LNCaP clone FGC (cell line): ENCODE data around the gene RIIAD1.
A peak's percentile ranks its signal among the peaks of the same experiment; 100 is the strongest.

Source experiments
- DNase-seq: peaks from one replicate; pipeline ENCODE4 v3.0.0-alpha.2; 2011; ENCODE audit warnings: low read depth
- H3K4me3 ChIP-seq: 2 replicates; pipeline ENCODE4 v1.5.1; 2011; ENCODE audit warnings: mild to moderate bottlenecking, low read depth, low read length, control low read depth
- CTCF ChIP-seq: IDR thresholded peaks from 2 replicates; pipeline ENCODE4 v1.5.1; 2012; ENCODE audit warnings: mild to moderate bottlenecking; ENCODE audit not compliant: control insufficient read depth, insufficient read depth; ENCODE audit errors: extremely low read depth

Gene RIIAD1

GRCh38 chr1:151686561-151686960 is 34.8 kb upstream of the RIIAD1 start:
- H3K4me3 ChIP-seq: no peak overlapping the region
- TF ChIP-seq CTCF: no peak
- no peak for DNase-seq

DNA sequence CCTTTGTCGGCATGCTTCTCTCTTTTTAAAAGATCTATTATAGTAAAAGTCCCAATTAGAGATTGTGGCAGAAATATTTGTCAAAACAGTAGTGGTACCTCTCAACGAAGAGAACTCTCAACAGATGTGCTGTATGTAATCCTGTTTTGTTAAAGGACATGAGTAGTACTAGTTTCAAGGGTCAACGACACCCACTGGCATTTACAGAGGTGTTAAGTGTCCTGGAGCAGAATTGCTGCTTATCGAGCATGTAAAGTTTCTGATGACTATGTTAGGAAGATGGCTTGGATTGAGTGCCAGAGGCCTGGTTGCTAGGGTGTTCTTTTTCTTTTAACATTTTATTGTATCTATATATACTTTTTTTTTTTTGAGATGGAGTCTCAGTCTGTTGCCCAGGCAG is 31.8 kb upstream of the RIIAD1 start:
- no peak for DNase-seq
- H3K4me3 ChIP-seq: no peak overlapping the region
- TF ChIP-seq CTCF: no peak

- TF ChIP-seq CTCF: no peak
- no peak for DNase-seq
- no peak overlapping the region for H3K4me3 ChIP-seq
Observed at GRCh38 chr1:151692226-151692625, 29.1 kb upstream of the RIIAD1 start.

DNA sequence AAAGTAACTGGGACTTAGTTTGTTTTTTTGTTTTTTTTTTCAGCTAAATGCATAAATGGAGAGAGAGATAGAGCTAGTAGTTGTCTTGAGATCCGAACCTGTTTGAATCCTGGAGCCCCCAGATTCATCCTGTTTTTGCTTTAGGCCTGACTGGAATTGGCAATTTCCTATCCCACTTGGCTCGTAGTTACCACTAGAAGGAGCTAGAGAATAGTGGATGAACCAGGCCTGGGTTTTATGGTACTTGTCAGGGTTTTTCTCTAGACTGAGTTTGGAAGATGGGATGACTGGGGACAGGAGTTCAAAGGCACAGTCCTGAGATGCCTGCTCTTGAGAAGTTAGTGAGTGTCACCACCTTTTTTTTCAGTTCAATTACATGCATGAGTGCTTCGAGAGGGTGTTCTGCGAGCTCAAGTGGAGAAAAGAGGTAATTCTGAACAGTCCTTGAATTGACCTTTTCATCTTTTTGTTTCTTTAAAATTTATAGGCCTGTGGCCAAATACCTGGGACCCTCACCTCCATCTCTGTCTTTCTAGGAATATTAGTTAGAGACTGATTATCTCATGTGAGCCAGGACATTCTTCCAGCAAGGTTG is 28.2 kb upstream of the RIIAD1 start:
- peak; percentile 85 for TF ChIP-seq CTCF
- H3K4me3 ChIP-seq: no peak overlapping the region
- DNase-seq: no peak

GRCh38 chr1:151701515-151701914 is 19.8 kb upstream of the RIIAD1 start:
- DNase-seq: no peak
- TF ChIP-seq CTCF: no peak
- H3K4me3 ChIP-seq: no peak overlapping the region

DNA sequence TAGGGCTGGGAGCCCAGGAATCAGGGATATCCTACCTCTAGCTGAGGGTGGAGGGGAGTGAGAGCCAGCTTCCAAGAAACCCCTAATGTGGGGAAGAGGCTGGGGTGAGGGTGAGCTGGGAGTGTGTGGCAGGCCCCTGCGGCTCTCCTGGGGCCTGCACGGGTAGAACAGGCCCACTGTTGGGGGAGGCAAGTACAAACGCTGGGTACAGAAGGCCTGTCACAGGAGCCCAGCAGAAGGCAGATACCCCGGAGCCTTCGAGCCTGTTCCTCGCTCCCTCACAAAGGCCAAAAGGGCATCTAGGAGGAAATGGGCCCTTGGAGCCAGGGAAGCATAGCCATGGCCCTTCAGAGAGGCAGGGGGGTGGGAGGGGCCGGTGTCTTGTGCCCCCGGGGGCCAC is 18.4 kb upstream of the RIIAD1 start:
- TF ChIP-seq CTCF: no peak
- no peak for DNase-seq
- H3K4me3 ChIP-seq: no peak overlapping the region

DNA sequence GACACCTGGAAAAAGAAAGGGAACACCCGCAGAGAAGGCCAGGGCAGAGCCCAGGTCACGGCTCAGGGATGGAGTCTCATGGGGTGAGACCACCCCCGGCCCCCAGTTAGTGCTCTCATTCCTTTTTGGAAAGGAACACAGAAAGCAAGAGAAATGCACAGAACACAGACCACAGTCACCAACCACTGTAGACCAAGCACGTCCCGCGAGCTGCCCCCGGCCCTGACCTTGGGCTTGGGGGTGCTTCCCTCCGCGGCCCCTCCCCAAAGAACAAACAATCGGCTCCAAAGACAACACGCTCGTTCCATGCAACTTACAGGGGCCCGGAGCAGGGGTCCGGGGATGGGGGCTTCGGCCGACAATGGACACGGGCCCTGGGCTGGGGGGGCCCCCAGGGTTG is 17.5 kb upstream of the RIIAD1 start:
- no peak for TF ChIP-seq CTCF
- no peak for DNase-seq
- no peak overlapping the region for H3K4me3 ChIP-seq
